GM19240 (cell line): ENCODE data around the gene RRM2.

Experiments
- DNase-seq: peaks from one replicate; pipeline ENCODE4 v3.0.0; 2011; ENCODE audit warnings: low spot score; ENCODE audit not compliant: insufficient read length

RRM2 gene

GRCh38 chr2:10151462-10151861 is 28.9 kb downstream of the RRM2 start:
- DNase-seq = no peak

DNA sequence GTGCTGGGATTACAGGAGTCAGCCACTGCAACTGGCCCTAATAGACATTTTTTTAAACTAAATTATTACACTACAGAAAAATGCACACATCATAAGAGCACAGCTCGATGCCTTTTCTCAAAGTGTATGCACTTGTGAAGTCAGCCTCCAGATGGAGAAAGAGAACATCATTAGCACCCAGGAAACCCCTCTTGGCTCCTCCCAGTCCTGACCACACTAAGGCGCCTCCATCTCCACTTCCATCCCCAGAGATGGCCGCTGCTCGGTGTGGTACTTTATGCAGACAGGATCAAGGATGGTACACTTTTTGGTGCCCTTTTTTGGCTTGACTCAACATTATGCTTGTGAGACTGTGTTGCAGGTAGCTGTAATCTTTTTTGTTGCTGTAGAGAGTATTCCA is 34.8 kb downstream of the RRM2 start:
- no peak for DNase-seq

DNA sequence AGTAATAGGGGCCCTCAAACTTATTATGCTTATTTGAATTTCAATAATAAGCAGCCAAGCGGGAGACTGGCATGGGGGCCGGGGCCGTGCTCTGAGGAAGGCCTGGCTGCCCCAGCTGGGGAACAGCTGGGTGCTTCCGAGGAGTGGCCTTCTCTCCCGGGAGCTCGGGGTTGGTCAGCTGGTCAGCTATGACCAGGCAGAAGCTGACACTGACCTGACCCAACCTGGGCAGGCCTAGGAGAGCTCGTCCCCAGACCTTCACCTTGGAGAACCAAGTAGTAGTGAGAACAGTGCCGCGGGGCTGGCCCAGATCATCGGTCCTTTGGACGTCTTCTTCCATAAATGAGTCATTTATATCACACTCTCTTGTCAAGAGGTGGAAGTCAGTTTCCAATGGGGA is 36.1 kb downstream of the RRM2 start:
- no peak for DNase-seq

DNA sequence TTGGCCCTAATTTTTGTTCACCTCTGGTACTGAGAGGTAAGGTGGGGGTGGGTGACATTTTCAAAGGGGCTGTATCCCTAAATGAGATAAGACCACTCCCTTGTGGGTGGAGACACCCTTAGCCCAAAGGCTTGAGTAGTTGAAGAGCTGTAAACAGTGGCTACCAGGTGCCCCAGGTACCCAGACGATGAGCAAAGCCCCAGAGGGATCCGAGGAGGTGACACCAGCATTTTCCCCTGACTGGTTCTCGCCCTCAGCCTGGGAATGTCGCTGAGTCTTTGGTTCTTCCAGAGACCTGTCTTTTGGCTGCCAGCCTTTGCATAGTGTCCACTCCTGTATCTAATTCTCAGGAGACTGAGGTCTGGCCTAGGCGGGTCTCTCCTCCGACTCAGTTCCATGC is 36.5 kb downstream of the RRM2 start:
- no peak for DNase-seq

DNA sequence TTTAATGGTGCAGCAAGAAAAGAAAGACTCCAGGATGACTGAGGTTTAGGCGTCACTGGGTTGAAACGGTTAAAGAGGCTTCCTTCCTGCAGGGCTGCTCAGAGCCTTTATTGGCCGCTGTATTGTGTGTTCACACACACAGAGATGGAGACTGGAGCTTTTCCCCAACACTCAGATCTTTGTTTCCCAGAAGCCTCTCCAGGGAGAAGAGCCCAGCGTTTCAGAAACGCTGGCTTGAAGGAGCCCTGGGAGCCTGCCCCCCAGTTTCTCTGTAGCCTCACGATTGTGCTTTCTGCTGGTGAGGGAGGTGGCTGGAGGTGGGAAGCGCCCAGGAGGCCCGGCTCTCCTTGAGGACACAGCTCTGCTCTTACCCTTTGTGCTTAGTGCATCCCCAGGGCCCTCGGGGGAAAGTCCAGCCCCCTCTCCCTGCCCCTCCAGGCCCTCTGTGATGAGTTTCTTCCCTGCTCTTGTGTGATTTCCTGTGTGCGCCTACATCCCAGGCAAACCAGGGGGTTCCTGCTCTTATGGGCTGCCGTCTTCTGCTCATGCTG is 37.1 kb downstream of the RRM2 start:
- no peak for DNase-seq

GRCh38 chr2:10160203-10160955 is 37.8 kb downstream of the RRM2 start:
- no peak for DNase-seq

DNA sequence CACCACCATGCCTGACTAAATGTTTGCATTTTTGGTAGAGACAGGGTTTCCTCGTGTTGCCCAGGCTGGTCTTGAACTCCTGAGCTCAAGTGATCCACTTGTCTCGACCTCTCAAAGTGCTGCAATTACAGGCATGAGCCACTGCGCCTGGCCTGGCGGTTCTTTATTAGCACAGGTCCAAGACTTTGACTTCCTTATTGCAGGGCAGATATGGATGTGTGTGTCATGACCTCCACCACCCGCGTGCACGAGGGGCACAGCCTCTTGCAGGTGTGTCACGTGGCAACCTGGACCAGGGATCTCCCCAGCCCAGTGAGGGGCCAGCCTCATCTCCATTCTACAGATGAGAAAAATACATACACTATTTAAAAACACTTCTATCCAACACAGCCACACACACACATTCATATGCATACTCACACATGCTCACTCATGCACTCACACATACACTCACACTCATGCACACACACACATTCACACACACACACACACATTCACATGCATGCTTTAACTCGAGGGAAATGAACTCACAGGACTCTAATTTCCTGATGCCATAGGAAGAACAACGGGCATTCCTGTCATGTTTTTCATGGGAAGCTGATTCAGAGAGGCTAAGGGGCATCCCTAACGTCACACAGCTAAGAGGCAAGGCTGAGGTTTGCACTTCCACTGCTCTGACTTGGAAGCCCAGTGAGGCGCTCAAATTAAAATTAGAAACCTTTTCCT is 38.8 kb downstream of the RRM2 start:
- DNase-seq = no peak

GRCh38 chr2:10161961-10162441 is 39.5 kb downstream of the RRM2 start:
- DNase-seq = no peak

DNA sequence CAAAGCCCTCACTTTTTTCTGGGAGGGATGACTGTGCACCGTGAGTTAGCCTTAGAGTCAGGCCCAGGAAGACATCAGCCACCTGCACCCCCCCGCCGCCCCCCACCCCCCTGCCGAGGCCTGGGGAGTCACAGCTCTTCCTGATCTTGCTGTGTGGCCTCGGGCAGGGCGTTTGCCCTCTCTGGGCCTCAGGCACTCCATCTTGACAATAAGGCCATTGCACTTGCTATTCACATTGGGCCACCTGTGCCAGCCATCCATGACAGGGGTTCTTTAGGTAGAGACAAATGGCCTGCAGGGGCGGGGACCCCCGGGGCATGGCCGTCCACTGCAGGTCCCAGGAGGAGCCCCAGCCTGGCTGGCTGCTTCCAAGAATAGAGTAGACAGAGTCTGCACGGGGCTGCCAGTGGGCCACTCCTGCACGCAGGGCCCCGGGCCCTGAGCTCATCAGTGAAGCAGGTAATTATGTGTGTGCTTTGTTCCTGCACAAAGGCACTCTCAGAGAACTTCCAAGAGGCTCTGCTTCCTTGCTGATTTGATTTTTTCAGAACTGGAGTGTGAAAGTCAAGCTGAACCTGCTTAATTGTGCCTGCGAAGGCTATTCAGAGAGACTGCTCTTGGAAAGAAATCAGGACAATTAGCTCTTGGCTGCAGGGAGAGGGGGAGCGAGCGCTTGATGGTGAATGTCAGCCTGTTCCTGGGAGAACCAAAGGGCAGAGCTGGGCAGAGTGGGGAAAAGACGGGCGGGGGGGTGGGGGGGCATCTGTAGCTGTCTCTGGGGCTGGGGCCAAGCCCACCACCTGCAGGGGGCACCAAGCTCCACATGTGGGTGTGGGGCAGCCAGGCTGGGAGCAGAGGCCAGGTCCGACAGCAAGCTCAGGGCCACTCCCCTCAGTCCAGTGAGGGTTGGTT is 40.3 kb downstream of the RRM2 start:
- no peak for DNase-seq

DNA sequence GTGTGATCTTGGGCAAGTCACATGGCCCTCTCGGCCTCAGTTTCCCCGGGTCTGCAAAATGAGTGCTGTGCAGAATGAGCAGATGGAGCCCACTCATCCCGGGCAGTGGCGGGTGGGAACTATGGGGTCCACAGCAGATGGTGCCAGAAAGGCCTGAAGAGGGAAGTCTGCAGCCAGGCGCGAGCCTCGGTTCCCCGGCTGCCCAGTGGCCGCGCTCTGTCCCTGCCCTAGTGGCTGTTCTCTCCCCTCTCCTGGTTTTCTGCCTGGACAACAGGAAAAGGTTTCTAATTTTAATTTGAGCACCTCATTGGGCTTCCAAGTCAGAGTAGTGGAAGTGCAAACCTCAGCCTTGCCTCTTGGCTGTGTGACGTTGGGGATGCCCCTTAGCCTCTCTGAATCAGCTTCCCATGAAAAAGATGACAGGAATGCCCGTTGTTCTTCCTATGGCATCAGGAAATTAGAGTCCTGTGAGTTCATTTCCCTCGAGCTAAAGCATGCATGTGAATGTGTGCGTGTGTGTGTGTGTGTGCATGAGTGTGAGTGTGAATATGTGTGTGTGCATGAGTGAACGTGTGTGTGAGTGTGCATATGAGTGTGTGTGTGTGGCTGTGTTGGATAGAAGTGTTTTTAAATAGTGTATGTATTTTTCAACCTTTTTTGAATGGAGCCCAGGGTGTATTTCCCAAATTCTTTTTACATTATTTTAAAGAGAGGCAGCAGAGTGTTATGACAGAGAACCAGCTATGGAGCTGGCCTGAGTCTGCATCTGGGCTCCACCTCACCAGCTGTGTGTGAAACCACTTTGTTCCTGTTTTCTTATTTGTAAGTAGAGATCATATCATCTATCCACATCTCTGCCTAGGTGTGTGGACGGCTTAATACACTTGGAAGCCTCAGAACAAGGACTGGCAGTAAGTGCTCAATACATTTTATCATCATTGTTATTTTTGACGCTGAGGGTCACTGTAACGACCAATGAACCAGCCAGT is 41.3 kb downstream of the RRM2 start:
- no peak for DNase-seq

- DNase-seq = no peak
Observed at GRCh38 chr2:10164601-10165000, 42.1 kb downstream of the RRM2 start.

GRCh38 chr2:10165282-10165681 is 42.7 kb downstream of the RRM2 start:
- no peak for DNase-seq

DNA sequence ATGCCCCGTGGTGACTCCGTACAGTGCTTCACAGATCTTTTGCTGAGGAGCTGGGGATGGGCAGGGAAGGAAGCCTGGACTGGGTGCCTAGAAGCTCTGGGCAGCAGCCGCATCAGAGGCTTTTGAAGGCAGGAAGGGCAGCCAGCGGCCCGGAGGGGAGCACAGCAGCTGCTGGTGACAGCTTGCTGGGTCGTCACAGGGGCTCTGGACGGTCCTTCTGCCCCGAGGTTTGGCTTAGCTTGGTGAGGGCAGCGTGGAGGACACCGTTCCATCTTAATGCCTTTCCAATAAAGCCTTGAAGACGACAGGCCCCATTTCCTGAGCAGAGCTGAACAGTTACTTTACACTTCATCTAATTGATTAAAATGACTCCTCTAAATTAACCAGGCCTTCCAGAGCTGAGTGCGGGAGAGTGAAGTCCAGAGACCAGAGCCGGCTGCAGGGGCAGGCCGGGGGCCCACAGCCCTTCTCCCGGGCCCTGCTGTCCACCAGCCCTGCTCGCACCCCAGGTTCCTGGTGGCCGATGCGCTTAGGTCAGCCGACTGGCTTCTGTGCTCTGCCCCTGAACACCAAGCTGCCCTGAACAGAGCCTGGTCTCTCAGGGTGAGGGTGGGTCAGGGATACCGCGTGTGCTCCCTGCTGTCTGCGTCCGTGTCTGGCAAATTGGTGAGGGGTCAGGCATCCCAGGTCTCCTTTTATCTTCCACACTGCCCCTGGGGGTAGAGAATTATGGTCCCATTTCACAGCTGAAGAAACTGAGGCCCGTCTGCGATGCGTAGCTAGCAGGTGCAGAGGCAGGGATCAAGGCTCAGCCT is 43.5 kb downstream of the RRM2 start:
- no peak for DNase-seq

GRCh38 chr2:10166676-10167292 is 44.2 kb downstream of the RRM2 start:
- no peak for DNase-seq

DNA sequence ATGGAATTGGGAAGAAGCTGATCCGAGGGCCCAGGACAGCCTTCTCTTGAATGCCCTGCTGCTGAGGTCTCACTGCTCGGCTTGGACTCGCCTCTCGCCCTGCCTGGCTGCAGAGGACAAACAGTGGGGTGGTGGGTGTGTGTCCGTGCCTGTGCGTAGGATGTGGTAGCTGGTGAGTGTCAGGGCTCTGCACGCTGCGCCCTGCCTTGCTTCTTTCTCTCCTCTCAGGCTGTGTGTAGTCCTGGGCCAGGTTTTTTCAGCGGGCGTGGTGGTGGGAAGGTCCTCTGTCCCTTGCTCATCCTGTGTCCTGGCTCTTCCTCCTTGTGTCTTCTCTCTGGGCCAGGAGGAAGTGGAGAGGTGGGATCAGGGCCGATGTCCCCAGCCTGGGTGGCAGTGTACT is 44.8 kb downstream of the RRM2 start:
- DNase-seq = no peak

DNA sequence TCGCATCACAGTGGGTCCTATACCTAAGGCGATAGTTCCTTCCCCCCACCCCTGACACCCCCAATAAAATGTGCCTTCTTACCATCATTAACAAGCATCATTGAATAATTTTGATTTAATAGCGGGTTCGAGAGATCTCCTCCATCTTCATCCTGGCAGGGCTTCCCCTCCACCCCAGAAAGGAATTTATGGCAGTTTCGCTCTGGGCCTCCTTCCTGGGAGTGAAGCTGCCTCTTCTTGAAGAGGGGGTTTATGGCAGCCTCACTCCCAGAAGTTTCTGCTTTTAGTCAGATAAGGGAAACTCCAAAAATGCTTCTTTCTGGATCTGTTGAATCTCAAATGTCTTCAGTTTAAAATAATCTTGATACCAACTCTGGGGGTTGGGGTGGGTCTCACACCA is 45.7 kb downstream of the RRM2 start:
- DNase-seq = no peak

DNA sequence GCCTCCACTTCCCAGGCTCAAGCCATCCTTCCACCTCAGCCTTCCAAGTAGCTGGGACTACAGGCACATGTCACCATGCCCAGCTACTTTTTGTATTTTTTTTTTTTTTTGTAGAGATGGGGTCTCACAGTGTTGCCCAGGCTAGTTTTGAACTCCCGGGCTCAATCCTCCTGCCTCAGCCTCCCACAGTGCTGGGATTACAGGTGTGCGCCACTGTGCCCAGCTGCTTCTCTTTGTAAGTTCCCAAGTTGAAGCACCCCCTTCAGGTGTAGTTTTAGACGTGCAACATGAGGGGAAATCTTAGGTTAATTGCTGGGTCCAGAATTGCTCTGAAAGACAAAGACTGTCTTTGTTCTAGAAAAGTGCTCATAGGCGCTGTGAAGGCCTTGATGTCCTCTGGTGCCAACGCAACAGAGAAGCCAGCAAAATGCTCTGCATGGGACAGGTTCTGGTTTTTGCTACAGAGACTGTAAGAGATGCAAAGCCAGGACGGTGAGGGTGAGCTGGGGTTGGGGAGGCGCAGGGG is 46.6 kb downstream of the RRM2 start:
- no peak for DNase-seq

DNA sequence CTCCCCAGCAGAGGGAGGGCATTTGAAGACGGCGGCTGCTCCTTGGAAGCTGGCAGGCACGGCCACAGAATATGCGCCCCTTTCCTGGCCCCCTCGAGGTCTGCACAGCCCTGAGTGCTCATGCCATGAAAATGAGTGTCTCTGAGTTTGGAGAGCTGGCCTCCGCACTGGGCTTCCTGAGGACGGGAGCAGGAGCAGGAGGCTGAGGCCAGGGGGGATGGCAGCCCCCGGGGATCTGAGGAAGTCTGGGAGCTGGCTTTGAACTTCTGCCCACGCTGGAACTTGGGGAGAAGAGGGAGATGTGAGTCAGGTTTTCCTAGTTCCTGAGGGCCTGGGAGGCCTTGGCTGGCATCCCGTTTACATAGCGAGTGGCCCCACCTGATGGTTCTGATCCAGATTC is 47.0 kb downstream of the RRM2 start:
- DNase-seq = no peak

DNA sequence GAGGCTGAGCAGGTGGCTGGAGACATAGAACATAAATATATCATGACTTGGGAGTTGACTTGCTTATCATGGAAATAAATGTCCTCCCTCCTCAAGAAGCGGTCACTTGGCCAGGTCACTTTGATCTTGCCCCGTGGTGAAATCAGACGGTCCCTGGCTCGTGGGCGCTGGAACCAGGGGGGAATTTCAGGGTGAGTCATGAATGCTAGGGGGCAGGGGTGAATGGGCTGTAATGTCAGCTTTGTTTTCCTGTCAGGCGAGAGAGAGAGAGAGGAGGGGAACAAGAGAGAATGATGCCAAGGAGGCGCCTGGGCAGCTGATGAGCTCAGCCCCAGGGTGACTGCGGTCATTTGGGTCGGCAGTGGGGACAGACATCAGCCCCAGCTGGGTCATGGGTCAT is 47.7 kb downstream of the RRM2 start:
- DNase-seq = no peak
